ENCODE measurements around the gene ITIH4. TPM values are rescaled to one million over a fixed set of nuclear protein-coding genes. Genes with fewer than 3 reads are reported as not detected.
A peak's percentile ranks its signal among the peaks of the same experiment; 100 is the strongest.

Gene ITIH4
- total RNA-seq, 1 donor from 2014 or later, result 26.9 TPM

DNA sequence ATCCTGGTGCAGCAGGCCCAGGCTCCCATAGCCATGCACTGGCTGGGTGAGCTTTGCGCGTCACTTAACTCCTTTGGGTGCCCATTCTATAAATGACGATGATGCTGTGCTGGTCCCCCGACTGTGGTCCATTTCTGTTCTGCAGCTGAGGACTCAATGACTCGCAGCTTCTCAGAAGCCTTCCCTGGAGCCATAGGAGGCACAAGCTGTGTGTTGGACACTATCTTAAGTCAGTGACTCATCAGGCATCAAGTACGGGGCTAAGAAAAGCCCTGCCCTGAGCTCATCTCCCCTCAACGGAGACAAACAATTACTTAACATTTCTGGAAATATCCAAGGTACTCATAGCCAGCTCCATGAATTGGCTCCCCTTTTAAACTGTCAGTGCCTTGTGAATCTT is 18.1 kb upstream of the ITIH4 start:
- TF ChIP-seq, protein P1, sequence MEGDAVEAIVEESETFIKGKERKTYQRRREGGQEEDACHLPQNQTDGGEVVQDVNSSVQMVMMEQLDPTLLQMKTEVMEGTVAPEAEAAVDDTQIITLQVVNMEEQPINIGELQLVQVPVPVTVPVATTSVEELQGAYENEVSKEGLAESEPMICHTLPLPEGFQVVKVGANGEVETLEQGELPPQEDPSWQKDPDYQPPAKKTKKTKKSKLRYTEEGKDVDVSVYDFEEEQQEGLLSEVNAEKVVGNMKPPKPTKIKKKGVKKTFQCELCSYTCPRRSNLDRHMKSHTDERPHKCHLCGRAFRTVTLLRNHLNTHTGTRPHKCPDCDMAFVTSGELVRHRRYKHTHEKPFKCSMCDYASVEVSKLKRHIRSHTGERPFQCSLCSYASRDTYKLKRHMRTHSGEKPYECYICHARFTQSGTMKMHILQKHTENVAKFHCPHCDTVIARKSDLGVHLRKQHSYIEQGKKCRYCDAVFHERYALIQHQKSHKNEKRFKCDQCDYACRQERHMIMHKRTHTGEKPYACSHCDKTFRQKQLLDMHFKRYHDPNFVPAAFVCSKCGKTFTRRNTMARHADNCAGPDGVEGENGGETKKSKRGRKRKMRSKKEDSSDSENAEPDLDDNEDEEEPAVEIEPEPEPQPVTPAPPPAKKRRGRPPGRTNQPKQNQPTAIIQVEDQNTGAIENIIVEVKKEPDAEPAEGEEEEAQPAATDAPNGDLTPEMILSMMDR (IDR thresholded peaks at IDR 0.05), result no peak
- Histone ChIP-seq H3K27ac (no peak overlapping the region), H3K4me1 (peaks cover 24% of the 10 kb centered on the region), H3K9me3 (no peaks in the 10 kb centered on the region), H3K27me3 (no peaks in the 10 kb centered on the region), H3K4me3 (no peak overlapping the region), H3K36me3 (peaks cover 41% of the 10 kb centered on the region)
- no peak for DNase-seq
- no peak for ATAC-seq
- intact Hi-C loops (cut with DNase I), result no loop called here

- Histone ChIP-seq H3K27ac (no peak overlapping the region), H3K4me1 (peaks cover 33% of the 10 kb centered on the region), H3K36me3 (peaks cover 41% of the 10 kb centered on the region), H3K9me3 (no peaks in the 10 kb centered on the region), H3K4me3 (no peak overlapping the region), H3K27me3 (no peaks in the 10 kb centered on the region)
- TF ChIP-seq, protein P1 (IDR thresholded peaks at IDR 0.05), result no peak
- intact Hi-C loops (cut with DNase I), result no loop called here
- ATAC-seq (no peak), DNase-seq (no peak)
These were observed 17.3 kb upstream of the ITIH4 start for GRCh38 chr3:52847726-52848125.

DNA sequence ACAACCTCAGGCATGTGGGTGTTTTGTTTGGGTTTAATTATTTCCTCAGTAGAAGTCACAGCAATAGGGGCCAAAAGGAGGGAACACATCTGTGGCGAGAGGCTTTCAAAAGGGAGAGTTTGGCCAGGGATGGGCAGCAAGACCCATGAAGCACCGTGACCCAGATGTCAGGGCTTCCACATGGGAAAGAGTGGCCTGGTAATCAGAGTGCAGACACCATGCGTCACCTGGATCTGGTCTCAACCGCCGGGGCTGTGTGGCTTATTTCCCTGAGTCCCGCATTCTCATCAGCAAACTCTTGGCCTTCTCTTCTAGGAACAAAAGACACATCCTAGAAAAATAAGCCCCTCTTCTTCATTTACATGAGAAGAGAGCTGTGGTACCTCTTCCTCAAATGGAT is 16.8 kb upstream of the ITIH4 start:
- no peaks in the 10 kb centered on the region for H3K9me3 ChIP-seq
- H3K27ac ChIP-seq, result no peak overlapping the region
- intact Hi-C loops (cut with DNase I), result no loop called here
- DNase-seq, result no peak
- H3K36me3 ChIP-seq, result peaks cover 38% of the 10 kb centered on the region
- ATAC-seq, result no peak
- no peaks in the 10 kb centered on the region for H3K27me3 ChIP-seq
- no peak overlapping the region for H3K4me3 ChIP-seq
- H3K4me1 ChIP-seq, result peaks cover 33% of the 10 kb centered on the region
- TF ChIP-seq, protein P1 (IDR thresholded peaks at IDR 0.05), result no peak

- Histone ChIP-seq H3K9me3 (no peaks in the 10 kb centered on the region), H3K36me3 (peaks cover 38% of the 10 kb centered on the region), H3K4me1 (peaks cover 33% of the 10 kb centered on the region), H3K27ac (peak overlapping the region; percentile 58), H3K27me3 (no peaks in the 10 kb centered on the region), H3K4me3 (no peak overlapping the region)
- TF ChIP-seq, protein P1 (IDR thresholded peaks at IDR 0.05), result no peak
- intact Hi-C loops (cut with DNase I), result no loop called here
- DNase-seq (no peak), ATAC-seq (no peak)
These were observed 16.0 kb upstream of the ITIH4 start for GRCh38 chr3:52846432-52846965.

- Histone ChIP-seq H3K27ac (peak overlapping the region; percentile 58), H3K9me3 (no peaks in the 10 kb centered on the region), H3K4me3 (no peak overlapping the region), H3K36me3 (peaks cover 41% of the 10 kb centered on the region), H3K4me1 (peaks cover 33% of the 10 kb centered on the region), H3K27me3 (no peaks in the 10 kb centered on the region)
- TF ChIP-seq, protein P1 (IDR thresholded peaks at IDR 0.05), result peak; percentile 53
- DNase-seq (no peak), ATAC-seq (peak; percentile 14)
- intact Hi-C loops (cut with DNase I), result no loop called here
These were observed 15.4 kb upstream of the ITIH4 start for GRCh38 chr3:52845691-52846431.

All from upper lobe of right lung (tissue), 1 donor.